ENCODE data around the gene TAF4B.
"Not testable (repeated sequence)": the region's sequence is repeated elsewhere in the genome, so short reads cannot be mapped to it uniquely, and the experiment has no call there.

The TAF4B gene

DNA sequence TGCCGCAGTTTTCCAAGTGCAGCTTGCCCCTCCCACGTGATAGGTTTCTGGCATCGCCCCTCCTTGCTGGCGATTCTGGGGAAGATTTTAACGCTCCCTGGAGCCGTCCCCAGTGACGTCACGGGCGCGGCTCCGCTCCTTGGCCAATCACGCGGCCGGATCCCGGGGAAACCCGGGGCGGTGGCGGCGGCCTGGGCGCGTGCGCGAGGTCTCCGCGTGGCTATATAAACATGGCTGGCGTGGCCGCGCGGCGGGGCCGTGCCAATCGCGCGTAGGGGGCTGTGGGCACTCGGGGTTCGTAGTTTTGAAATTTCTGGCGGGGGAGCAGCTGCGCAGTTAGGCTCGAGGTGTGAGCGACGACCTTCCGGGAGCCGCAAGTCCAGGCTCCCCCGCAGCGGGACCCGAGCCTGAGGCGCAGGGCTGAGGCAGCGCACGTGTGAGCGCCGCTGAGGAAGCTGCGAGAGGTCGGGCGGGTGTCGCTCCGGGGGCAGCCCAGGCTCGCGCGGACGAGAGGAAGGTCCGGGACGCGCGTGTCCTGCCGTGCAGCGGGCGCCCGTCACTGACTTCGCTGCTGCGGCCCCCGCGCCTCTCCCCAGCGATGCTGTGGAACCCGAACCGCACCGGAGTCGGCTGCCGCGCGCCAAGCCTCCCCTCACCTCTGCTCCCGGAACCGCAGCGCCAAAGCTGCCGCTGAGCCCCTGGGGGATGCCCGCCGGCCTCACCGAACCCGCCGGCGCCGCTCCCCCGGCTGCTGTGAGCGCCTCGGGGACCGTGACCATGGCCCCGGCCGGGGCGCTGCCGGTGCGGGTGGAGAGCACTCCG is at the start of gene TAF4B:
Gene TAF4B (plus strand): TSS at position 217 of the 822 bp plus-strand sequence. CDS start 489 bp downstream, at position 706.
- DNase-seq (ENCODE audit: low spot score) = peak; percentile 30

DNA sequence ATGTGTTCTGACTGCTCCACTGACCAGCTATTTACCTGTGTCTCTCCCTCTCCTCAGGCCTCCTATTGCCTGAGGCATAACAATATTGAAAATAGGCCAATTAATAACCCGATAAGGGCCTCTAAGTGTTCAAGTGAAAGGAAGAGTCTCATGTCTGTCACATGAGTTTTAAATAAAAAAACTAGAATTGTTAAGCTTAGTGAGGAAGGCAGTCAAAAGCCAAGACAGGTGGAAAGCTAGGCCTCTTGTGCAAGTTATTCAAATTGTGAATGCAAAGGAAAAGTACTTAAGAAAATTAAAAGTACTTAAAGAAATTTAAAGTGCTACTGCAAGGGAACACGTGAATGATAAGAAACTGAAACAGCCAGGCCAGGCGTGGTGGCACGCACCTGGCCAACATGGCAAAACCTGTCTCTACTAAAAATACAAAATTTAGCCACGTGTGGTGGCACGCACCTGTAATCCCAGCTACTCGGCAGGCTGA is 44.9 kb upstream of the TAF4B start:
- DNase-seq (ENCODE audit: low spot score) = no peak

DNA sequence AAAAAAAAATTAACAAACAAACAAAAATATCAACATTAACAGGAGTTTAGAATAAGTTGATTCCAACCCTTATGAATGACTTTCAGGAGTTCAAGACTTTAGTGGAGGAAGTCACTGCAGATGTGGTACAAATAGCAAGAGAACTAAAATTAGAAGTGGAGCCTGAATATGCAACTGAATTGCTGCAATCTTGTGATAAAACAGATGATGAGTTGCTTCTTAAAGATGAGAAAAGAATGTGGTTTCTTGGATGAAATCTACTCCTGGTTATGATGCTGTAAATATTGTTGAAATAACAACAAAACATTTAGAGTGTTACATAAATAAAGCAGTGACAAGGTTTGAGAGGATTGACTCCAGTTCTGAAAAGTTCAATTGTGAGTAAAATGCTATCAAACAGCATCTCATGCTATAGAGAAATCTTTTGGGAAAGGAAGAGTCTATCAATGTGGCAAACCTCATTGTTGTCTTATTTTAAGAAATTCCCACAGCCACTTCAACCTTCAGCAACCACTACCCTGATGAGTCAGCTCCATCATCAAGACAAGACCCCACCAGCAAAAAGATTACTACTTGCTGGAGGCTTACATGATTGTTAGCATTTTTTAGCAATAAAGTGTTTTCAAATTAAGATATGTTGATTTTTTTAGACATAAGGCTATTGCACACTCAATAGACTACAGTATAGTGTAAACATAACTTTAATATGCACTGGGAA is 42.7 kb upstream of the TAF4B start:
- no peak for DNase-seq (ENCODE audit: low spot score)

DNA sequence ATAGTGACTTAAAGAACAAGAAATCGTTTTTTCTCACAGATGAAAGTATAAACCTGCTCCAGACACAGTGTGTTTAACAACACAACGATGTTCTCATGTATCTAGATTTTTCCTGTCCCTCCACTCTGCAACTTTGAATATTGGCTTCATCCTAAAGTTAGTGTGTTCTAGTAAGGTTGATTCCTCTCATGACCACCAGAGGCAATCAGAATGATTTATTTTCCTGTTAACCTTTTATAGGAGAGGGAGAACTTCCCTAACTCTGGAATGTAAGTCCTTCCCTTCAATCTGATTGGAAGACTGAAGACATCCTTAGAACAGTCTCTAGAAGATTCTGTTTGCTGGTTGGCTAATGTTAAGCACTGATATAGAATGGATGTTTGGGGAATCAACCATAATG is 41.0 kb upstream of the TAF4B start:
- DNase-seq (ENCODE audit: low spot score) = no peak

GRCh38 chr18:26190506-26190905 is 35.7 kb upstream of the TAF4B start:
- no peak for DNase-seq (ENCODE audit: low spot score)

GRCh38 chr18:26192233-26192632 is 34.0 kb upstream of the TAF4B start:
- DNase-seq (ENCODE audit: low spot score) = no peak

GRCh38 chr18:26196605-26197004 is 29.6 kb upstream of the TAF4B start:
- DNase-seq (ENCODE audit: low spot score) = no peak

- DNase-seq (ENCODE audit: low spot score) = not testable (repeated sequence)
These were observed 24.2 kb upstream of the TAF4B start for GRCh38 chr18:26202001-26202400.

DNA sequence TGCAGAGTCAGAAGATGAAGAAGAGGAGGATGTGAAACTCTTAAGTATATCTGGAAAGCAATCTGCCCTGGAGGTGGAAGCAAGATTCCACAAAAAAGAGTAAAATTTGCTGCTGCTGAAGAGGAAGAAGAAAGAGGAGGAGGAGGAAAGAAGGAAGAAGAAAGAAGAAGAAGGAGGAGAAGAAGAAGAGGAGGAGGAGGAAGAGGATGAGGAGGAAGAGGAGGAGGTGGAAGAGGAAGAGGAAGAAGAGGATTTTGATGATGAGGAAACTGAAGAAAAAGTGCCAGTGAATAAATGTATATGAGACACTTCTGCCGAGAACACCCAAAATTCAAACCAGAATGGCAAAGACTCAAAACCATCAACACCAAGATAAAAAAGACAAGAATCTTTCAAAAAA is 20.9 kb upstream of the TAF4B start:
- no peak for DNase-seq (ENCODE audit: low spot score)

DNA sequence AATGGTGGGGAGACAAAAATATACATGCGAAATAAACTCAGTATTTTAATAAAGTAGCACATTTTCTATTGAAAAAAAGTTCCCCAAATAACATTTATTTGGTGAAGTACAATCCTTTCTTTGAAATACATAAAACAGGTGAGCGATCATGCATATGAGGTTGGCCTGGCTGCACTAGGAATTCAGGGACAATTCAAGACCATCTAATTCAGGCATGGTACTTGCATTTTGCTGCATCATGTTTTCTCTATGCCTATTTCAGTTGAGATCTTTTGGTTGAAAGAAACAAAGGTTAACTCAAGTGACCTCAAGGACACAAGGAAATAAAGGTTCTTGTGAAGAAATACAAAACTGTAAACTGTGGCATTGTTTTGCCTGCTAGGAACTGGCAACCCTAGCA is 19.8 kb upstream of the TAF4B start:
- DNase-seq (ENCODE audit: low spot score) = no peak

DNA sequence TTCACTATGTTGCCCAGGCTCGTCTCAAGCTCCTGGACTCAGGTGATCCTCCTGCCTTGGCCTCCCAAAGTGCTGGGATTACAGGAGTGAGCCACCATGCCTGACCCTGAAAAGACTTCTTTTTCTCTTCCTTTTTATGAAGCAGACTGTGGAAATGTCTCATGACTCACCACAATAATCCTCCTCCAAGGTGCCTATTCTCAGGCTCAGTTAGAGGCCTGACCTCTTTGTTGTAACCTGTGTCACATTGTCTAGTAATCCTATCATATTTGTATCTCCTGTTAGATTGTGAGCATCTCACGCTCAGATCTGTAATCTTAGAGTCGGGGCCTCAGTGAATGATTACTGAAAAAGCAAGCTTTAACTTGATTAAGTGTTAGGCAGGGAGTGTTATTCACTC is 18.3 kb upstream of the TAF4B start:
- no peak for DNase-seq (ENCODE audit: low spot score)

DNA sequence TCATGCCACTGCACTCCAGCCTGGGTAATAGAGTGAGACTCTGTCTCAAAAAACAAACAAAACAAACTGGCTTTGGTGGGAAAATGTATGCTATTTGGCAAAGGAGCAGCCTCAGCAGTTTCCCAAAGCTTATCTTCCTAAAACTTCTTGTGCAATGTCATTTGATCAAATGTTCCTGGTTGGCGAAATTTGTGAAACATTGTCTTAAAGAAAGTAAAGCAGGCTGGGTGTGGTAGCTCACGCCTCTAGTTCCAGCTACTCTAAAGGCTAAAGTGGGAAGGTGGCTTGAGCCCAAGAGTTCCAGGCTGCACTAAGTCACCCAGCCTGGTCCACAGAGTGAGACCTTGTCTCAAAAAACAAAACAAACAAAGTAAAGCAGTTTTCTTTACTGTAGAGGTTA is 17.3 kb upstream of the TAF4B start:
- no peak for DNase-seq (ENCODE audit: low spot score)

GRCh38 chr18:26210147-26210546 is 16.1 kb upstream of the TAF4B start:
- DNase-seq (ENCODE audit: low spot score) = no peak

DNA sequence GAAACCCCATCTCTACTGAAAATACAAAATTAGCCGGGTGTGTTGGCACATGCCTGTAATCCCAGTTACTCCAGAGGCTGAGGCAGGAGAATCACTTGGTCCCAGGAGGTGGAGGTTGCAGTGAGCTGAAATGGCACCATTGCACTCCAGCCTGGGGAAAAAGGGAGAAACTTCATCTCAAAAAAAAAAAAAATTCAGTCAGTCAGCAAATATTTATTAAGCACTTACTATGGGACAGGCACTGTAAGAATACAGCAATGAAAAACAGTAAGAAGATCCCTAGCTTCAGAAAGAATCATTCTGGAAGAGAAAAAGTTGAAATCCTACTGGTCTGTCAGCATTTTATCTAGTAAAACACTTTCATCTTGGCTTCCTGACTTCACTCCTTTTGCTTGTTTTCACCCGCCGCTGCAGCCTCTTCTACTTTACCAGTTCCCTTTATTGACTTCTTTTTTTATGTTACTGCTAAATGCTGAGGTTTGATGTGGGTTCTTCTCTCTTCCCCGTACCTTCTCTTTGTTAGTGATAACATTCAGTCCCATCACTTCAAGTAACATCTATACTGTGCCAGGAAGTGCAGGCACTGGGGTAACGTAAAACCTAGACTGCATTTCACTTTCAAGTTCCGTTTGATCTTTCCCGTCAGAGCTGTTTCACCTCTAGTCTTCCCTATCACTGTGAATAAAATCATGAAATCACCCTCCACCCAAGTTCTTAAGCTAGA is 10.8 kb upstream of the TAF4B start:
- DNase-seq (ENCODE audit: low spot score) = no peak

- DNase-seq (ENCODE audit: low spot score) = no peak
These were observed 1.1 kb upstream of the TAF4B start for GRCh38 chr18:26225022-26225693.

GRCh38 chr18:26225915-26226228 is 373 bp upstream of the TAF4B start:
- DNase-seq (ENCODE audit: low spot score) = no peak

DNA sequence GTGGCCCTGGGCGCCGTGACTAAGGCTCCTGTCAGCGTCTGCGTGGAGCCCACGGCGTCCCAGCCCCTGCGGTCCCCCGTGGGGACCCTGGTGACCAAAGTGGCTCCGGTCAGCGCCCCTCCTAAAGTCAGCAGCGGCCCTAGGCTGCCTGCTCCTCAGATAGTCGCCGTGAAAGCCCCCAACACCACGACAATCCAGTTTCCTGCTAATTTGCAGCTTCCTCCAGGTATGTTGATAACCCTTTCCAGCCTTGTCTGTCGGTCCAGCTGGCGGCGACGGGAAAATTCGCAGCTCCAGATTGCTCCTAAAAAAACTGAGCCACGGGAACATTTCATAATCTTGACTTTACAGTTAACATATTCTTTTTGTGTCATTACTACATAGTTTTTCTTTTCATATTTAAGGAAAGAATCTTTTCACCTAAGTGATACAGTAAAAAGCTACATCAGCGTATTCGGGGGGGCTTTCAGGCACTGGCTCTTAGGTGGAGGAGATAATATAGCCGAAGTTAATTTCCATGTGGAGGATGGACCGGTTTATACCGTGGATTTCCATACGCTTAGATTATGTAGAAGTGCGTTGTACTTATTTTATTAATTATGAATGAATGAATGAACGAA is 916 bp downstream of the TAF4B start:
- no peak for DNase-seq (ENCODE audit: low spot score)

GRCh38 chr18:26228562-26229260 is 2.5 kb downstream of the TAF4B start:
- no peak for DNase-seq (ENCODE audit: low spot score)

DNA sequence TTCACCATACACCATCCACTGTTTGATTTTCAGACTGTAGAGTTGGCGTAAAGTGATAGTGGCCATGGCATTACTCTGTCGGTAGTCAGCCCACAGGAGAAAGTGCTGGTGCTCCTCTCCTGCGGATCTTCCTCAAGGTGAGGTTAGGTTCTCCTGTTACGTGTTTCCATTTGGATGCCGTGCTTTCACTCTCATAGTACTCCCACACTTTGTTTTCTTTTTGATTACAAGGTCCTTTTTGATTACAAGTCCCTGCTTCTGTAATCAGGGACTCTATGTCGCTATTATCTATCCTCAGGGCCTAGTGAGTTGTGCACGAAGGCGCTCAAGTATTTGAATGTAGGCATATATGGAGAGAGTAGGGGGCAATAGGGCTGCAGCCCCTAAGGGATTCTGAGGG is 4.3 kb downstream of the TAF4B start:
- no peak for DNase-seq (ENCODE audit: low spot score)

DNA sequence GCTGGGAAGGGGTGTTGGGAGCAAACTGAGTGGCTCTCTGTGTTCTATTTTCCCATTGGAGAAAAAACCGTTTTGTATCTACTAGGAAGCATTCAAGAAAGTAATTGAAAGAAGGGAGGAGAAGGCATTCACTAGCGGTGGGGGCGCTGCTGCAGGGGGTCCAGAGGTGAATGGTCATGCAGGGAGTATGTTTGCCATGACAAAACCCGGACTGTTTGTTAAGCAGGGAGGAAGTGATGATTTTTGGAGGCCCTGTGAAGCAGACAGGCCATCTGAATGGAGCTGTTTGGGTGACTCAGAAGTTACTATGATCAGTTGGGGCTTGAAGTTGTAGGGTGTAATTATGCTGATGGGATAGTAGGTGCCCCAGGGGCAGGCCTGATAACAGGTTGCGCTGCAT is 7.0 kb downstream of the TAF4B start:
- no peak for DNase-seq (ENCODE audit: low spot score)

GRCh38 chr18:26237363-26237762 is 11.1 kb downstream of the TAF4B start:
- not testable (repeated sequence) for DNase-seq (ENCODE audit: low spot score)

Data from HuH-7.5 (cell line).